ENCODE results near the gene GPC5.

GRCh38 chr13:92661406-92661805 lies 1263.0 kb downstream of the GPC5 start:
- no peak for TF ChIP-seq CTCF (IDR thresholded peaks at IDR 0.05)
- TF ChIP-seq POLR2A (IDR thresholded peaks at IDR 0.05) = no peak

All from uterus (tissue), 2 donors.